Activated T-helper 1 cell treated with Interleukin-2 at 50 U/mL for 16 hours (primary cell): ENCODE data around the gene FADS1.
A peak's percentile ranks its signal among the peaks of the same experiment; 100 is the strongest.

ENCODE experiments used
- DNase-seq: peaks from one replicate; pipeline ENCODE4 v3.0.0-alpha.2; 2020; ENCODE audit warnings: low read depth

FADS1 gene

DNA sequence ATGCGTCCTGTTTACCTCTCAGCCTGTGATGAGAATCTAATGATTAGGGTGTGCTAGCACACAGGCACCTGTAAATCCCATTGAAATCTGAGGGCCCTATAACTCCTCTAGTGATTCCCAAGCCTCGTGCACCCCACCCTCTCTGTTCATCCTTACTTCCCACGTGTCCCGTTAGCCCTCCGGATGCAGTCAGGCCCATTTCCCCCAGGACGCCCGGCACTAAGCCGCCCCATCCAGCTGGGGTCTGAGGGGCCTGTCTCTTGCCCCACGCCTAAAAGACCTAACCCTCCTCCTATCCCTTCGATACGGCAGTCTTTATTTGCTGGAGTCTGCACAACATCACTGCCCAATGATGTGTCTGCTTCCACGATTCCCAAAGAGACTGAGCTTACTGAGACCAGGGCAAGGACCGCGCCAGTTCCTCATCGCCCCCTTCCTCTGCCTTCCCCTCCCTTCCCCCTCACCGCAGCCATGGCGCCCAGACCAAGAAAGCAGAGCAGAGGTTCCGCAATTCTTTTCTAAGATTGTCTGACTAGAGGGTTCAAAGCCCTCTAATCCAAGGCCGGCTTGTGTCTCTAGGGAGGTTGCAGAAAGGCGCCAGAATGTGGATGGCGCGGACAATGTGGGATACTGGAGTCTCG, 10.2 kb upstream of the FADS1 start:
- no peak for DNase-seq

GRCh38 chr11:61820174-61820573, 3.4 kb upstream of the FADS1 start:
- no peak for DNase-seq

- DNase-seq, result no peak
Measured at GRCh38 chr11:61817471-61818202, 834 bp upstream of the FADS1 start.

DNA sequence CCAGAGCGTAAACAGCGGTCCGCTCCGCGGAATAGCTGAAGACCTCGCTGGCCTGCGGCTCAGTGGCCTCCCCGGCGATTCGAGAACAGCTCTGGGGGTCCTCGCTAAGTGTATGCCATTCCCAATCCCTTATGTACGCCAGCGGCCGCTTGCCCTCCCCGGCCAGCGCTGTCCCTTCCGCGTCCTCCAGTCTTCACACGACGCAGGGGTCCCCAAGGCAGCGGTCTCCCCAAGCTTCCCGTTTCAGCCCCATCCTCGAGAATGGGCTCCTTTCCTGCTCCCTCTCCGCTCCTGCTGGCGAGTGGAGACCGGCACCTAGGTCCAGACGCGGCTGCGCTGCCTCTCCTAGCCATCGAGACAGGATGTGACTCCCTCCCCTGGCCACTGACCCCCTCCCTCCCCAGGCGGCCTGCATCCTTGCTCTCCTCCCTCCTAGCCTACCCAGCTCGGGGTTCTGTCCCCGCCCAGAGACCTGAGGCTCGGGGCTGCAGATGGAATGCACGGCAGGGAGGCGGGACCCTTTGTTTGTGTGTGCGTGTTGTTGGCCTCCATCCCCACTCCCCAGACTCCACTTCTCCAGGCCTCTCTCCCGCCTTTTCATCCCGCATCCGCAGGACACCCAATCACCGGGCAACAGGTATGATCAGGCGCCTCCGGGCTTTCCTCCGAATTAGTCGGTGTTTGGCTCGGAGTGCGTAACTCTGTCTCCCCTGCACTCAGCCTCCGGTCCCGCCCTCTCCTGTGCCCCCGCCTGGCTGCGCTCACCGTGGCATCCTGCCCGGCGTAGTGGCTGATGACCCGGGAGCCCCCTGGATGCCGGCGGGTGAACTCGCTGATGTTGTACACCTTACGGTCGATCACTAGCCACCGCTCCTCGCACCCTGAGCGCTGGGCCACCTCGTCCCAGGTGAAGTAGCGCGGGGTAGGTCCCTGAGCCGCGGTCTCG, 740 bp downstream of the FADS1 start:
- DNase-seq, result peak; percentile 39

DNA sequence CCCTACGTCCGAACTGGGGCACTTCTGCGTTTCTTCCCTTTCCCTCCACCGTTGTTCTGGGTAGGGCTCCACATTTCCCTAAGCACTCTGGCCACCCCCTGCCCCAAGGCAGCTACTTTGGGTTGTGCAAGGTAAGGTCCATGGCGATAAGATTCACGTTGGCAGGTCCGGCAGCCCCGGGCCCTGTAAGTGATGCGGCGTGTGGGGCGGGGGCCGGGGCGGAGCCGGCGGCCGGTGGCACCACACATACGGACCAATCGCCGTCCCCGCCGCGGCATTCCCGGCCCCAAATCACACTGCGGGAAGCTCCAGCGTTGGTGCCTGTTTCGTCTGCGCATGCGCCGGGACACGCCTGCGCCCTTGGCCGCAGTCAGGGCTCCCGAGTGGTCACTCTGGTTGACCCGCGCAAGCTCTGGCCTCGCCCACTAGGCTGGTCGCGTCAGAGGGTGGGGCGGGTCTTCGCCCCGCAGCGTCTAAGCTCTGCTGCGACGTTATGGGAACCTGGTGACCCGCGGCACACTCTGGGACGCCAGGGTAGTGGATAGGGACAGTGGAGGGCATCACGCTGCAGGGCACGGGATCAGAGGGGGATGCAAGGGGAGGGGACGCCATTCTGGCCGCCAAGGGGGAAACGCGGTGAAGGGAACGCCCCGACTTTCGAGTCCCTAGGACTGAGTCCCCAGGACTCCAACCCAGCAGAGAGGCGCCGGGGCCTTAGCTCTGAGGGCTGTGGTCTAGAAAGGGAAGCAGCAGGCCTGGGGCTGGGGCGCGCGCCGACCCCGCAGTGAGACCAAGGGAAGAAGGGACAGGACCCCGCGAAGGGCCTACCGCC, 1.6 kb downstream of the FADS1 start:
- DNase-seq, result no peak

GRCh38 chr11:61814247-61814957, 2.4 kb downstream of the FADS1 start:
- DNase-seq, result no peak

GRCh38 chr11:61812736-61813411, 3.9 kb downstream of the FADS1 start:
- DNase-seq, result no peak

GRCh38 chr11:61811831-61812230, 5.0 kb downstream of the FADS1 start:
- no peak for DNase-seq

GRCh38 chr11:61810671-61811175, 6.1 kb downstream of the FADS1 start:
- no peak for DNase-seq

DNA sequence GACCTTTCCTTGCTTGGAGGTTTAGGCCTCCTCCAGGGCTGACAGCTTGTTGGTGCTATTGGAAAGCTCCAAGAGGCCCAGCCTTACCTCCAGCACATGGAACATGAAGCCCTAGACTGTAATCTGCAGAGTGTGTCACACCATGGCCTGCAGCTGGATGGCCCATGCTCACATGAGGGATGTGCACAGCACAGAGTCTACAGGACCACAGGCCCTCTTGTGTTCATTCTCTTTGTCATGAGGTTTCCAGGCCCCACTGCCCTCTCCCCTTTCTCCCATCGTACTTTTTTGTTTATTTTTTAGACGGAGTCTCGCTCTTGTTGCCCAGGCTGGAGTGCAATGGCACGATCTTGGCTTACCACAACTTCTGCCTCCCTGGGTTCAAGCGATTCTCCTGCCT, 10.0 kb downstream of the FADS1 start:
- DNase-seq, result no peak

DNA sequence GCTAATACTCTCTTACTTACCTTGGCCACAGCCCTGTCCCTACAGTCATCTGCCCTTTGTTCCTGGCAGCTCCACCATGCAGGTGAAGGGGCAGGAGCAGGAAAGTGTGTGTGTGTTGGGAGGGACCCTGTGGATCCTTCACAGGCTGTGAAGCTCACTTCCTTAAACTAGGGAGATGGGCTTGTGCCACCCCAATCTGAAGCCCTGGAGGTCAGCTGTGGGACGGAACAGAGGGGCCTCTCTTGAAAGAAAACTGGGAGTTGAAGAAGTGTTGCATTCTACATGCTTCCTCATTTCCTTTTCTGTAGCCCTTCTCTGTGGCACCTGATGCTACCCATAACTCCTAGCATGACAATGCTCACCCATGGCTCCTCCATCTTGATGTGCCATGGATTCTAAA, 11.7 kb downstream of the FADS1 start:
- DNase-seq, result no peak

DNA sequence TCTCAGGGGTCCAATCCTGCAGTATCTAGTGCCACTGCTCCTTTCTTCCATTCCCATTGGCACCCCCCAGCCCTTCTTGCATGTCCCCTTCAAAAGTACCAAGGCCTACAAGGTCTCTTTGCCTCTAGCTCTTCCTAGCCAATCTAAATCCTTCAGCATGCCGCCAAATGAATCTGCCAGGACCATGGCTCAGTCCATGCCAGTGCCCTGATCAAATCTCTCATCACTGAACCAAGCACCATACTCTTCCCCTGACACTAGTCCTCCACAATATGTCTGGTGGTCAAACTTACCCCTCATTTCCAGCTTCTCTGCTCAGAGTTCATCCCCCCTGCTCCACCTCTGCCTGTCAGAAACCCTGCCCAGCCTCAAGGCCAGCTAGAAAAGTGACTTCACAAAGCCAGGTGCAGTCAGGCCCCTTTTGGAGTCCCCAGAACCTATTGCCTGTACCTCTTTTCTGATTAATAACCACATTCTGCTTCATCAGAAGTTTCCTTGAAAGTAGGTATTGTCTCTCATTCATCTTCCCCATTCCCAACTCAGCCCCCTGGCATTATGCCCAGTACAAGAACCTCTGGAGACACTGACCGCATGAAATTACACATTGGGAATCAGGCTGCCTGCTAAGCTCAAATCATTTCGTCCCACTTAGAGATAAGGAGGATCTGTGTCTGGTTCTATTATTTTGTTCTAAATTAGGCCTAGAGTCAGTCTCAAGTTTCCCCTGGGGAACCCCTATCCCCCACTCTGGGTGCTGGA, 12.7 kb downstream of the FADS1 start:
- no peak for DNase-seq

GRCh38 chr11:61802605-61803004, 14.2 kb downstream of the FADS1 start:
- DNase-seq, result no peak

DNA sequence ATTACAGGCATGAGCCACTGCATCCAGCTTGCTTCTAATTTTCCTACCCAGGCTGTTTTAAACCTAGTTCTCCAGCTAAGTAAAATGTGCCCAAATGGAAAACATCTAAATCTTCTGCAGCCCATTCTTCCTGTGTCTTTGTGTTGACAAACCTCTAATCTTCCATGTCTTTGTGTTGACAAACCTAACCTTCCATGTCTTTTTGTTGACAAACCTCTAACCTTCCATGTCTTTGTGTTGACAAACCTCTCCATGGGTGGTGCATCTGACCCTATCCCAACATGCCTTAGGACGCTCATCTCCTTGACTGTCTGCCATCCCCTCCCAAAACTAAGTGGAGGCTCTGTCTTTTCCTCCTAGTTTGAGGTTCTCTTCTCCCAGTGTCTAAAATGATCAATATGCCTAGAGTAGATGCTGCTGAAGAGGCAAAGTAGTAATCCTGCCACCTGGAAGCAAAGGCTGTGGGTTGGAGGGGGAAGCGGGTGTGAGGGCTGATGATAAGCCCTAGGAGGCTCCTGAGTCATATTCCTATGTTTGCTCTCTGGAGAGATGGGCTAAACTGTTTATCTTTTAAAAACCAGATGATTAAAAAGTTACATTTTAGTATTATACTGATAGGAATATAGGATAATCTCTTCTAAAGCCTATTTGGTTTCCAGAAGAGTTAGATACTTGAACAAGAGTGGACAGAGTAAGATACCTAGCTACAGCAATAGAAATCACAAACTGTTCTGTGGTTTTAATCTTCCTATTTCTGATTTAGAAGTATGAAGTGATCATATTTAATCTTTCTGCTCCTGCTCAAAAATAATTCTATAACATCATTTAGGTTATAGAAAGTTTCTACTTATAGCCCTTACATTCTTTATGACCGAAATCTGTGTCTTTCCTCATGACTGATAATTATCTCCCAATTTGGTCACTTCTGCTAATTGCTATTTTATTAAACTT, 16.2 kb downstream of the FADS1 start:
- no peak for DNase-seq

- DNase-seq, result no peak
Measured at GRCh38 chr11:61799665-61800284, 17.0 kb downstream of the FADS1 start.

DNA sequence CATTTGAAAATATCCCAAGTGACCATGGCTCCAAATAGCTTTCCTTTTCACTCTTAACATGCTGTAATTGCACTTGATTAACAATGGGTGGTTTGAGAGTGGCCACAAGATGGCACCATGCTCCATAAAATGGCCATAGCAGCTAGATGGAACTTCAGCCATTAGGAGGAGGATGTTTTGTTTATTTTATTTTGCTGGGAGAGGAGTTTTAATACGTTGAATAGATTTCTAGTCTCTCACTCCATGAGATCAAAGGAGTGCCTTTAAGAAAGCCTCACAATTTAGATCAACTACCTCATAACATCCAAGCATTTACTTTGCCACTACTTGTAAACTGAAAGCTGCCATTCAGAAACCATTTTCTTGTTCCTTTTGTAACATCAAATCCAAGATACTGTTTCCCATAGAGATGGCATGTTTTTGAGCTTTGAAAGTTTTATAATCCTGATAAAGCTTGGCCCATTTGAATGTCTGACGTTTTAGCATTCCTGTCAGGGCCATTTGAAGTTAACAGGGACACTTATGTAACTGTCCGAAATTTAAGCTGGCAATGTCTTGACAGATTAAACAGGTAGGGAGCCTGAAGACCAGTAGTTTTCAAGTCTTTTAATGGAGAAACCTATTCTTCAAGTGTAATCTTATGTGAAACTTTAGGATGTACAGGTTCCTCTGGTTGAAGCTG, 19.4 kb downstream of the FADS1 start:
- DNase-seq, result peak; percentile 45

DNA sequence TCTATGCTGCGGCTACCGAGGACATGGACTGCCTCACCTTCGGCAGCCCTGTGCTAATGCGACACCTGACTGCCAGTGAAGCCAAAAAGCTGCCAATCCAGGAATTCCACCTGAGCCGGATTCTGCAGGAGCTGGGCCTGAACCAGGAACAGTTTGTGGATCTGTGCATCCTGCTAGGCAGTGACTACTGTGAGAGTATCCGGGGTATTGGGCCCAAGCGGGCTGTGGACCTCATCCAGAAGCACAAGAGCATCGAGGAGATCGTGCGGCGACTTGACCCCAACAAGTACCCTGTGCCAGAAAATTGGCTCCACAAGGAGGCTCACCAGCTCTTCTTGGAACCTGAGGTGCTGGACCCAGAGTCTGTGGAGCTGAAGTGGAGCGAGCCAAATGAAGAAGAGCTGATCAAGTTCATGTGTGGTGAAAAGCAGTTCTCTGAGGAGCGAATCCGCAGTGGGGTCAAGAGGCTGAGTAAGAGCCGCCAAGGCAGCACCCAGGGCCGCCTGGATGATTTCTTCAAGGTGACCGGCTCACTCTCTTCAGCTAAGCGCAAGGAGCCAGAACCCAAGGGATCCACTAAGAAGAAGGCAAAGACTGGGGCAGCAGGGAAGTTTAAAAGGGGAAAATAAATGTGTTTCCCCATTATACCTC, 20.8 kb downstream of the FADS1 start:
- no peak for DNase-seq
